NK-92 treated with Interleukin-12 subunit alpha and Interleukin-12 subunit beta, amount 100 ng/mL, for 24 hours (cell line): Measurements from ENCODE around the gene BRSK2.

Experiments
- DNase-seq: peaks from one replicate; lab custom pipeline; 2025; lab: John Stamatoyannopoulos, UW

The BRSK2 gene

GRCh38 chr11:1469911-1470680 lies 80.4 kb downstream of the BRSK2 start:
- DNase-seq: no peak

DNA sequence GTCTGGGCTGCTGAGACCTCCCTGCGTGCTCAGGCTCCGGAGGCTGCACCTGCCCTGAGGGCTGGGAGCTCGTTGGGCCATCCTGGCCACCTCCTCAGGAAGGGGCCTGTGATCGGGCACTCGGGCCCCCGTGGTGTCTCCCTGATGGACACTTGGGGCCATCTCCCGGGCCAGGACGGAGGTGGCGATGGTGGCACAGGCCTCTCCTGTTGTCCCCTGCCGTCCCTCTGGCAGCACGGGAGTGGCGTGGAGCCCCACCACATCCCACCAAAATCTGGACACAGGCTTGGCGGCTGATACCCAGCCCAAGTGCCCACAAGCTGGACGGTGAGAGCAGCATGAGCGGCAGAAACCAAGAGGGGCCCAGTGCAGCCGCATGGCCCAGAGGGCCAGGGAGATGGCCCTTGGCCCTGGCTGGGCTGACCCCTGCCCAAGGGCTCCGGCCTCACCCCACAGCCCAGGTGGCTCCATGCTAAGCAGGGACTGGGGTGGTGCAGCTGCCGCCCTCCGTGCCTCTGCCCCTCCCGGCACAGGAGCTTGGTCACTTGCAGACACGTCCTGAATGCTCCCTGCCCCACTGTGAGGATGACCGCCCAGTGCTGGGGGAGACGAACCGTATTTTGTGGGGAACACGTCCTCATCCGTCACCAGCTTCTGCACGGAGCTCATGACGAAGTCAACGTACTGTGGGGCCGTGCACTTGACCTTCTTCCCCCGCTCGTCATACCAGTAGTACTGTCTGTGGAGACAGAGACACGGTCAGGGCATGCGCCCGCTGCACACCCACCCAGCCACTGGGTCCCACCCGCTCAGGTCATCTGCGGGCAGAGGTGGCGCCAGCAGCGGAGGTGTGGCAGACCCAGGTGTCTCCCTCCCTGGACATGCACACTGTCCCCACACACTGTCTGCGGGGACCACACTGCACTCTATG lies 81.2 kb downstream of the BRSK2 start:
- no peak for DNase-seq

DNA sequence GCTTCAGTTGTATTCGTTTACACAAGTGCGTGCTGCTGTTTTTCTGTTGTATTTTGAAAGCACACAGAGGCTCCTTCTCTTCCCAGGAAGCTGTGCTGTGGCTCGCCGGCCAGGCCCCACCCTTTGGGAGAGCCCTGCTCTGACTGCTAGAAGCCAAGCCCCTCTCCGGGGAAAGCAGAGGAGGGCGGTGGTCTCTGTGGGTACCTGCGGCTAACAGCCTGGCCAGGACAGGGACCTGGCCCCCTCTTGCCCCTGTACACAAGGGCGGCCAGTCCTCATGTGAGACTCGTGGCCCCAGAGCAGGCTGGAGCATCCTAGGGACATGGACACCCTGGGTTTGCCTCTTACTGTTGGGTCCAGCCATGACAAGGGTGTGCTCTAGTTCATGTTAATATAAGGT lies 82.0 kb downstream of the BRSK2 start:
- no peak for DNase-seq

GRCh38 chr11:1472180-1473005 lies 82.7 kb downstream of the BRSK2 start:
- no peak for DNase-seq

GRCh38 chr11:1473011-1473628 lies 83.4 kb downstream of the BRSK2 start:
- no peak for DNase-seq

- no peak for DNase-seq
Observed at GRCh38 chr11:1473786-1474185, 84.1 kb downstream of the BRSK2 start.

DNA sequence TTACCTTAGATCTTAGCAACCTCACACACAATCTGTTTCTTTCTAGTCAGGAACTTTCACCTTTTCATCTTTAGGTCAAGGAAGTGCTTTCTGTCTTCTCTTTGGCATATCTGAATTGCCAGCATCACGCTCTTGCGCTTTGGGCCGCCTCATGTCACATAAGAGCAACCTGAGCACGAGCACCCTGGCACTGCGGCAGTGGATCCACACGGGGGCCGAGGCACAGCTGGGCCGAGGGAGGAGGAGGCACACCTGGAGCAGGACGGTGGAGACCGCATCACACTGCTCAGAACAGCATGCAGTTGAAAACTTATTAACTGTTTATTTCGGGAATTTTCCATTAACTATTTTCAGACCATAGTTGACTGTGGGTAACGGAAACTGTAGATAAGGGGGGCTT lies 86.1 kb downstream of the BRSK2 start:
- DNase-seq: no peak

DNA sequence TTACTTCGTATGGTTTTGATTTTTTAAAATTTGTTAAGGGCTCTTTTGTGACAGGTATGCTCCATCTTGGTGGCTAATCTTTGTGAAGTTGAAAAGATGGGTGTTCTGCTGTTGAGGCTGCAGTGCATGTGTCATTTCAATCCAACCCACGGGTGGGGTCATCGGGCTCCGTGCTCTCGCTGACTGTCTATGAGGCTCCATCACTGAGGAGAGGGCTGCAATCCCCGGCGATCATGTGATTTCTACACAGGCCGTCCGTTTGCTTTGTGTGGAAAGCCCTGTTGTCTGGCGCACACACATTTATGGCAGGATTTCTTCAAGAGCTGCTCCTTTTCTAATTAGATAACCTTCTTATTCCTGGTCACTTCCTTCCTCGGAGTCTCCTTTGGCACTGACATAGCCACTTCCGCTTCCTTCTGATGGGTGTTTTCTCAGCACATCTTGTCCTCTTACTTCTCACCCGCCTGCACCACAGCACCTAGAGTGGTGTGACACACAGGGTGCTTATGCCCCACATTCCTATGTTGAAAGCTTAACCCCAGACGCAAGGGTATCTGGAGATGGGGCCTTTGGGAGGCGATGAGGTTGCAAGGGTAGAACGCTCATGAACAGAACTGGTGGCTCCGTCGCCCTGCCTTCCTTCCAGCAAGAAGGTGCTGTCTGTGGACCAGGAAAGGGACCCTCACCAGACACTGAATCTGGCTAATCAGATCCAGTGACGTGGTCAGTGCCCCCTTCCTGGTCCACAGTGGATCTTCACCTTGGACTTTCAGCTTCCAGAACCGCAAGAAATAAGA lies 87.4 kb downstream of the BRSK2 start:
- no peak for DNase-seq

DNA sequence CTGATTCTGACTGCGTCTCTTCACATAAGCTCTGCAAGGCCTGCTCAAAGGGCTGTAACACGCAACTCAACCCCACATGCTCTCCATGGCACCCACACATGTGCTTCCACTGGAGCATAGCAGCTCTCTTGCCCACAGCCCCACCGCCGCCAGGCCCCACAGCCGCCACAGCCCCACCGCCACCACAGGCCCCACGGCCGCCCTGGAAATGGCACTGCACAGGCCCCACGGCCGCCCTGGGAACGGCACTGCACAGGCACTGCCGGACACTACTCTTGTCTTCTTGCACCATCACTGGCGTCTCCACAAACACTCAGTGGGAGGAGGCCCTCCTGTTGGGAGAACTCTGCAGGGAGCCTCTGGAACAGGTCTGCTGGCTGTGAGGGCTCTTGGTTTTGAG lies 88.3 kb downstream of the BRSK2 start:
- no peak for DNase-seq

- no peak for DNase-seq
Observed at GRCh38 chr11:1478544-1478943, 88.8 kb downstream of the BRSK2 start.

DNA sequence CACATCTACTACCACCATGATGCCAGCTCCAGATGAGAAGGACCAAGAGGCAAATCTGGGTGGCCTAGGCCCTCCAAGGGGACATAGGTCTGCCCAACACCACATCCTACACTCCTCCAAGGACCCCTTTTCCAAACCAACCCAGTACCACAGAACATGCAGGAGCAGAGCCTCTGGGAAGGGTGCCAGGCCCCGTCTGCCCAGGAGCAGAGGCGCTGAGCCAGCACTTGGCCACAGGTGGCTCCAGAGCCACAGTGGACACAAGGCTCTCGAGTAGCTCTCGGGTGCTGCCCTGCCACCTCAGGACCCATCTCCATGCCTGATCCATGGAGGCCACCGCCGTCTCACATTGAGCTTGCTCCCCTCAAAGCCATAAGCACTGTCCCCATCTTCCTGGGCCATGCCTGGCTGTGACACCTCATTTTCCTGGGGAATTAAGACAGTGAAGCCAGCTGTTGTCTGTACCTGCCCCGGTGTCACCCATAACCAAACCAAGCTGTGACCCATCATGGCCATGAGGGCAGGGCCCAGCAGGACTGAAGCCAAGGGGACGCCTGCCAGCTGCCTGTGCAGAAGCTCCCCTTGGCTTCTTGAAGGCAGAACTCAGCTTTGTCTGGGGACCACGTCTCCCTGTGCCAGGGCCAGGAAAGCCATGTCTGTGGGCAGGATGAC lies 89.4 kb downstream of the BRSK2 start:
- DNase-seq: no peak

DNA sequence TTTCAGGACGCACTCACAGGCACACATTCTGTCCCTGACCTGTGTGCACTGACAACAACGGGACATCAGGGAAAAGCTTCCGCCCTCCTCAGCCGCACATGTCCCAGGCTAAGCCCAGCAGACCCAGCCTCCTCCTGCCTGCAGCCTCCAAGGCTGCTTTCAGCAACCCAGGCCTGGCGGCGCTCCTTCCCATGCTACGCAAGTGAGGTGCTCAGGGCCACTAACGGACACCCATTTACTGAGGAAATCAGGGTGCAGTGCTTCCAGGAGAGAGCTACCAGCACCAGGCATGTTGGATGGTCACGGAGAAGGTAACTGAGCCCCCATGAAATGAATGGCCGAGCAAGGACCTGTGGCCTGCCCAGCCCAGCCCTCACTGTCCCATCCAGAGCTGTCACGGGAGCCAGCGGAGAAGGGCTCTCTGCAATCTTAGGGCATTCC lies 90.0 kb downstream of the BRSK2 start:
- DNase-seq: no peak

DNA sequence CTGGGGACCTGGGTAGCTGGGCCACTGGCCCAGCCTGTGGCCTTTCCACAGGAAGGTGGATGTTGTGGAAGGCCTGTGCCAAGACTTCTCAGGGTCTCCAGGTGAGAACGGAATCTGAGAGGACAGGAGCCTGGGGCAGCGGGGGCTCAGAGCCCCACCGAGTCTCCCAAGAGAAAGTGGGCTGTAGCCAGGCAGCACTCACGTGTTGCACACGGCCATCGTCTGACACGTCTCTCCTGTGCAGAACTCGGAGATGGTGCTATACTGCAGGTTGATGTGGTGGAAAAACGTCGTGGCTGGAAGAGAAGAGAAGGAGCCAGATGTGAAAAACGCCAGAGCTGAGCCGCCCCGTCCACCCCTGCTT lies 90.4 kb downstream of the BRSK2 start:
- DNase-seq: no peak

- no peak for DNase-seq
Observed at GRCh38 chr11:1480555-1481482, 91.1 kb downstream of the BRSK2 start.

- DNase-seq: no peak
Observed at GRCh38 chr11:1481483-1481825, 91.7 kb downstream of the BRSK2 start.

- DNase-seq: no peak
Observed at GRCh38 chr11:1481861-1482441, 92.2 kb downstream of the BRSK2 start.

- DNase-seq: no peak
Observed at GRCh38 chr11:1482581-1483444, 93.1 kb downstream of the BRSK2 start.

- no peak for DNase-seq
Observed at GRCh38 chr11:1483445-1483961, 93.8 kb downstream of the BRSK2 start.
